GM12892 (cell line): ENCODE data around the gene NT5DC4.

Experiments used
- POLR2A ChIP-seq: IDR thresholded peaks from 2 replicates; pipeline ENCODE4 v1.6.1; 2011; ENCODE audit warnings: low read depth, low read length, control low read depth
- POLR2AphosphoS5 ChIP-seq: IDR thresholded peaks from 2 replicates; pipeline ENCODE4 v1.6.1; 2011; ENCODE audit warnings: low read depth, low read length, control low read depth

DNA sequence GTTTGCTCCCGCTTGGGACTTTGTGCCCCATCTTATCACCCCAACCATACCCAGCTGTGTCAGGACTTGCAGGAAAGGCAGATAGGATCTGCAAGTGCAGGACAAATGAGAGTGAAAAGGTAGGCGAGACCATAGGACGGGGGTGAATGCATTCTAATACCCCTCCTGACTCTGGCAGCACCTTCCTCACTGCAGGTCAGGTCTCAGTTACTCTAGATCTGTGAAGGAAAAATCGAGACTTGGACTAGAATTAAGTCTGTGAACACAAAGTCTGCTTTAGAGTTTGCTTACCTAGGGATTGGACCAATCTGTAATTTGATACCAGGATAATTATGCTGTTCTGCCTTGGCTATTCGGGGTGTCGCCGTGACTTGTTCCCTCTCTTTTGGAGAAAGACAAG is 19.7 kb downstream of the NT5DC4 start:
- TF ChIP-seq POLR2A (no peak), POLR2AphosphoS5 (no peak)
